Measurements from ENCODE around the gene CCNE1.

DNA sequence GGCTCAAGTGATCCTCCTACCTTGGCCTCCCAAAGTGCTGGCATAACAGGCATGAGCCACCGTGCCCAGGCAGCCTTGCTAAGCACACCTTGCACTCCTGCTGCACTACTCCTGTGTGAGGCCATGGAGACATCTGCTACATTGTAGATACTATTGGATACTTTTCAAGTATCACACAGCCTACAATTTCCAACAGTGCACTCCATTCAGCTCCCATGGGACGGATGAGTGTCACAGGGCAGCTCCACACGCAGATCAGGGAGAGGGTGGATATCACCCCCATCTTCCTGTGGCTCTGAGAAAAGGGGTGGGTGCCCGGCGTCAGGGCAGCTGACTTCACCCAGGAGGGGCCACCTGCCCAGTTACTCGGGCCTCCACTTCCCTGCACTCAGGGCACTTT, 39.1 kb upstream of the CCNE1 start:
- TF ChIP-seq ZNF140 (tag by site-specific recombination; IDR thresholded peaks at IDR 0.05) (no peak), ZNF544 (tag by site-specific recombination; IDR thresholded peaks at IDR 0.05) (no peak), ZNF157 (tag by site-specific recombination; IDR thresholded peaks at IDR 0.05) (no peak), GLI4 (tag by site-specific recombination; IDR thresholded peaks at IDR 0.05) (no peak), BCL11A (tag by site-specific recombination; IDR thresholded peaks at IDR 0.05; ENCODE audit: low read depth) (no peak)
- TF ChIP-seq, protein P1, sequence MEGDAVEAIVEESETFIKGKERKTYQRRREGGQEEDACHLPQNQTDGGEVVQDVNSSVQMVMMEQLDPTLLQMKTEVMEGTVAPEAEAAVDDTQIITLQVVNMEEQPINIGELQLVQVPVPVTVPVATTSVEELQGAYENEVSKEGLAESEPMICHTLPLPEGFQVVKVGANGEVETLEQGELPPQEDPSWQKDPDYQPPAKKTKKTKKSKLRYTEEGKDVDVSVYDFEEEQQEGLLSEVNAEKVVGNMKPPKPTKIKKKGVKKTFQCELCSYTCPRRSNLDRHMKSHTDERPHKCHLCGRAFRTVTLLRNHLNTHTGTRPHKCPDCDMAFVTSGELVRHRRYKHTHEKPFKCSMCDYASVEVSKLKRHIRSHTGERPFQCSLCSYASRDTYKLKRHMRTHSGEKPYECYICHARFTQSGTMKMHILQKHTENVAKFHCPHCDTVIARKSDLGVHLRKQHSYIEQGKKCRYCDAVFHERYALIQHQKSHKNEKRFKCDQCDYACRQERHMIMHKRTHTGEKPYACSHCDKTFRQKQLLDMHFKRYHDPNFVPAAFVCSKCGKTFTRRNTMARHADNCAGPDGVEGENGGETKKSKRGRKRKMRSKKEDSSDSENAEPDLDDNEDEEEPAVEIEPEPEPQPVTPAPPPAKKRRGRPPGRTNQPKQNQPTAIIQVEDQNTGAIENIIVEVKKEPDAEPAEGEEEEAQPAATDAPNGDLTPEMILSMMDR (tag by site-specific recombination; IDR thresholded peaks at IDR 0.05): no peak

All from HEK293 (cell line).